ENCODE data around the gene NFAM1. TPM values are rescaled to one million over a fixed set of nuclear protein-coding genes. Genes with fewer than 3 reads are reported as not detected.

Gene NFAM1
- total RNA-seq: not detected in 2 replicates

GRCh38 chr22:42432020-42432596 is at the start of gene NFAM1:
Gene NFAM1, minus strand, starts transcription at chr22:42432403. Its CDS starts 46 bp downstream, at chr22:42432357.

Other genes with a start within 250 kb of the NFAM1 start
- gene TCF20, start 161.8 kb downstream of the NFAM1 start, total RNA-seq: 18.3 and 25.5 TPM in 2 replicates
- 22.3 and 48.5 TPM in 2 replicates for gene RRP7A, start 87.4 kb upstream of the NFAM1 start, total RNA-seq
- 3.6 and 4.8 TPM in 2 replicates for gene SERHL2, start 121.6 kb upstream of the NFAM1 start, total RNA-seq
- 19.4 and 30.5 TPM in 2 replicates for gene POLDIP3, start 182.5 kb upstream of the NFAM1 start, total RNA-seq
- gene ATP5MGL, start 208.2 kb upstream of the NFAM1 start, total RNA-seq: 0.28 and 0.58 TPM in 2 replicates
- 40.8 and 66.5 TPM in 2 replicates for gene CYB5R3, start 217.0 kb upstream of the NFAM1 start, total RNA-seq

Data from regular cardiac myocyte (primary cell).